ENCODE measurements around the gene RBMS3.
"Not testable (repeated sequence)": the region's sequence is repeated elsewhere in the genome, so short reads cannot be mapped to it uniquely, and the experiment has no call there.

RBMS3 gene

DNA sequence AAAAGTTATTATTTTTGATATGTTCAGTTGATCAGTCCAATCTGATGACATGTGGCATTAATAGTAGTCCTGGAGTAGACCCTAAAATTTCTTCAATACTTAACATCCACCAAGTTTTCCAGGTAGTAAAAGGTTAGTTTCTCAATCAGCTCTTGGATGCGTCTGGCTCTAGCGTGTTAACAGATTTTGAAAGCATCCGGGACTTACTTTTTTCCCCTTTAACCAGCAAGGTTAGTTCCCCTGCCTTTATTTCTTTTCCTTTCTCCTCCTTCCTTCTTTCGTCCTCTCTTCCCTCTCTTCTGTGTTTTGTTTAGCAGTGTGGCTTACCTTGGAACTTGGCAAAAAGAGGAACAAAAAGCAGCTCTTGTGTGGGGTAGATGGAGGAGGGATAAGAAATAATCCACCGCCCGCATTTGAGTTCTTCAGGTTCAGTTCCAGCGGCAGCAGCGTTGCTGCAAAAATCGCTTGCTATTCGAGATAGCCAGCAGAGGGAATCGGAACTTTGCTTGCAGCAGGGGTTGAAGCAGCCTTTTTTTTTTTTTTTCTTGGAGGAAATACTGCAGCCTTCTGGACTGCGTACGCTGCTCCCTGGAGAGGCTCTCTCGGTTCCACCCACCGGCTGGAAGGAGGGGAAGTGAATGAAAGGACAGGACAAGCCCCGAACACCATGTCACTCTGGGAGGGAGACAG, at the start of gene RBMS3:
RBMS3 (plus strand) TSS at position 668 of the 690 bp plus-strand sequence.
- DNase-seq = no peak

DNA sequence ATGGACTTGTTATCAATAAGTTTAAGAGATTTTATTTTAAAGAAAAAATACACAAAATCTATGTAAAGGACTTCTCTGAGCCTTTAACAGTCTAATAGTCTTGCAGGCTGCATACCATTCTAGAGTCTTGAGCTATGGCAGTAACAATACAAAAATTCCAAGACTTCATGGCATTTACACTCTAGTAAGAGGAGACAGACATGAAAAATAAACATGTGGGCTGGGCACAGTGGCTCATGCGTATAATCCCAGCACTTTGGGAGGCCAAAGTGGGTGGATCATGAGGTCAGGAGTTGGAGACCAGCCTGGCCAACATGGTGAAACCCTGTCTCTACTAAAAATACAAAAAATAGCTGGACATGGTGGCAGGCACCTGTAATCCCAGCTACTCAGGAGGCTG, 47.7 kb upstream of the RBMS3 start:
- DNase-seq = not testable (repeated sequence)

DNA sequence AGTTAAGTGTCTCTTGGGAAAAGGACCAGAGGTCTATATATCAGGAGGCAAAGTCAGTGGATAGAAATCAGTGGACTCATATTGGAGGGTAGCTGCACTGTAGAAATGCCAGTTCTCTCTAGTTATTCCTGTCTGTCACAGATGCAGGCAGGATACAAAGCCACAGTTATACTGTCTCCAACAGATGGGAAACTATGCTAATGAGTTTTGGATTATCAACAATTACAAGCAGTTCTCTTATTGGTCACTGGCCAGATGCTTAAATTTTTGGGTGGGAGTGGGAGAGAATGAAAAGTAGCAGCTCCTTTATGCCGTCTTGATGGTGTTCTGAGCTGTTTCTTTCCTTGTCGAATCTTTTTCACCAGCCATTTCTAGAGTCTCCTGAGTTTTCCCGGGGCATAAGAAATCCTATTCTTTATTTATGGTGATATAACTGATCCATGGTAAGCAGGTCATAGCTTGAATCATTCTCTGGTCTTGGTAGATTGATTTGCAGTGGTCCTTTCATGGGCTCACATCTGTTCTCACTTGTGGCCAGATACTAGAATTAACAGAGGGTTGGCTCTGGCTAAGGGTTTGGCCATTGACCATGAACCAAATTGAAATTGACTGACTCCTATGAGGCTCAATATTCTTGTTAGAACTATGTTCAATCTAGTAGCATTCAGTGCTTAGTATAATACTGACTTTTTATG, 44.6 kb upstream of the RBMS3 start:
- DNase-seq = no peak

DNA sequence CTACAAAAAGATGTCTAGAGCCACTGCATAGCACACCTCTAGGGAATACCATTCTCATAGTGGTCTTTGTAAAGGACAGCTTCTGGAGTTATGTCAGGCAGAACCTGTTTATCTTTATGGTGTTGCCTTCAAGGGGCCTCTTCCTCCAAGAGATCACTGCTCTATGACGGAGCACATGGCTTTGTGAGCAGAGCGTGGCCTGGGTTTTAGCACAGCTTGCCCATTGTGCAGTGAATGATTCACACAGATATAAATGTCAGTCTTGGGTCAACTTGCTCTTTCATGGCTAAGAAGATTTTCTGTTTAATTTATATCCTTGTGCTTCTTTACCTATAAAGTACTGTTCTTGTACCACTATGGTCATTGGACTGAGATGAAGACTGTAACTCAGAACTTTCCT, 41.5 kb upstream of the RBMS3 start:
- DNase-seq = no peak

DNA sequence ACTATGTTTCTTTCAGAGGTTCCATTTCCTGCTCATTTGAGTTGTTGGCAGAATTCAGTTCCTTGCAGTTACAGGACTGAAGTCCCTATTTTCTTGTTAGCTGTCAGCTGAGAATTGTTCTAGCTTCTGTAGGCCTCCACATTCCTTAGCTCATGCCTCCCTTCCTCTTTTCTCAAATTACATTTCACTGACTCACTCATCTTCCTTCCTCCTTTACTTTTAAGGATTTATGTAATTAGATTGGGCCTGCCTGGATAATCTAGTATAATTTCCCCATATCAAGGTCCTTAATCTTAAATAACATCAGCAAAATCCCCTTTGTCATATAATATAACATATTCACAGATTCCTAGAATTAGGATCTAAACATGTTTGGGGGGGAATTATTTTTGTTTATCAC, 40.6 kb upstream of the RBMS3 start:
- no peak for DNase-seq

DNA sequence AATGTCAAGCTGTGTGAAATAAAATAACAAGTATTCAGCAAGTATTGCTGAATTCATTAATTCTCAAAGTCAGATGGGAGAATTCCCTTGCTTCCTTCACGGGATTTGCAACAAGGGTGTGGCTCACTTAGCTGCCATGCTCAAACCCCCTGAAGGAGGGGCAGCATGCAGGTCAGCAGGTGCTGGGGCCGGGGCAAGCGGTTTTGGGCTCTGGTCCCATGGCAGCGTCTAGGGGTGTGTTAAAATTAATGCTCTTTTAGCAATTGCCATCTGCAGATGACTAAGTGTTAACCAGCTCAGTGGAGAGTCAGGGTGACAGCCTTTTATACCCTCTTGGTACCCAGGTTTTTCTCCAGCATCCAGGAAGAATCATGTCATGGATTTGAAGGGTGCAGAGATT, 40.0 kb upstream of the RBMS3 start:
- DNase-seq = no peak

DNA sequence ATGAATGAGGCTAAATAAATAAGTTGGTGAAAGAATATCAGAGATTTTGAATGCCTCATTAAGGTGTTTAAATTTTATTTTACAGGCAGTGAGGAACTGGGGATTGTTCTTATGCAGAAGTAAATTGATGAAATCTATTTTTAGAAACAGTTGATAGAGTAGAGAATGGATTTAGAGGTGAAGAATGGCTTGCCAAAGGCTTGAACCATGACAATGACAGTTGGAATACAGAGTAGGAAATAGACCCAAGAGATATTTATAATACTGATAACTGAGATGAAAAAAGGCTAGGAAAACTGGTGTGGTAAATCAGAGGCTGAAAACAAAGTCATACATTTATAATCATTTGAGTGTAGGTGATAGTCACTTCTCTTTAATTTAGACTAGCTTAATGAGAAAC, 39.0 kb upstream of the RBMS3 start:
- DNase-seq = no peak

DNA sequence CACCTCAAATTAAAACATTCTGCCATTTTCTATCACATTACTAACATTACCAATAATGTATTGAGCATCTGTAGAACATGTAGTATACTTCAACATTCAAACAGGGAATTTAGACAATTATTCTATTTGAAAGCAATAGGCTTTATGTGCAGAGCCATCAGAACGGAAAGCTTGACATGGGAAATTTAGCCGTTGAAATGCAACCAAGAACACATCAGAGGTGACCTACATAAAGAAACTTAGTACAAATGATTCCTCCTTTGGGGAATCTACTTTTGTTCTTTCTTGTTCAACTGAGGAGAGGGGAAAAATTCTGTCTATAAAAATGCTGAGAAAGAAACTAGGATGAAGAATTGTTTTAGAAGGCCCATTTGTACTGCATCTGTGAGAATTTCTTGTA, 38.6 kb upstream of the RBMS3 start:
- no peak for DNase-seq

DNA sequence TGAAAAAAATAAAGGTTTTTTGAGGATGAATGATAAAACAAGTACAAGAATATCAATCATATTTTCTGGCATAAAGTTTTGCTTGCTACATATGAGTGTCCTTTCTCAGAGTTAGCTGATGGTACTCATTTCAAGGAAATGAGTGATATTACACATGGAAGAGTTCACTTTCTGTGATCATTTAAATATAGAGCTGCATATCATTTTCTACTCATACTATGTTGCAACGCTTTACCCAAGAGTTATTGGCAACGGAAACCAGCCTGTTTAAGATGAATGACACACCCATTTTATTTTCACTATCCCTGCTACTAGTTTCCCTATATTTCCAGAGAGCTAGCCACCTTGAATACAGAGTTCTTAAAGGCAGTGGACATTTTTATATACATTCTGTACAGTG, 35.4 kb upstream of the RBMS3 start:
- no peak for DNase-seq

DNA sequence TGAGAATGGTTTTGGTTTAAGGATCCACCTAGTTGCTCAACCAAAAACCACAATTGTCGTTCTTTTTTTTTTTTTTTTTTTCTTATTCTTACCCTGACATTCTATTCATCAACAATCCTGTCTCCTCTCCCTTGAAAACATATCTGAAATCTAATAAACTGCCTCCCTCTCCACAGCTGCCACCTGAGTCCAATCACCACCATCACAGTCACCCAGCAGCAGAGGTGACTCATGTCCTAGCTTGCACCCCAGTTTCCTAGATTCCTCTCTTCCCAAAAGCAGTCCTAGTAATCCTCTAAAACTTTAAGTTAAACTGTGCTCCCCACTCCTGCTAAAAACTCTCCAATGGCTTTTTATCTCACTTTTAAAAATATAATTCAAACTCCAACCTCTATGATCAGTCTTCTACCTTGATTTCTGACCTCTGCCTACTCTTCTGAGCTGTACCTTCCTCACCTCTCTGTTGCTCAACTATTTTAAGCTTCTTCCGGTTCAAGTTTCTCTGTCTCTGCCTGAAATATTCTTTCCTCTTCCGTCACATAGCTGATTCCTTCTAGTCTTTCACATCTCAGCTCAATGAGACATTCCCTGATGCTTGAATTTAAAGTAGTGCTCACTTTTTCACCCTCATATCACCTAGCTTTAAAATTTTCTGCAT, 33.7 kb upstream of the RBMS3 start:
- DNase-seq = no peak

DNA sequence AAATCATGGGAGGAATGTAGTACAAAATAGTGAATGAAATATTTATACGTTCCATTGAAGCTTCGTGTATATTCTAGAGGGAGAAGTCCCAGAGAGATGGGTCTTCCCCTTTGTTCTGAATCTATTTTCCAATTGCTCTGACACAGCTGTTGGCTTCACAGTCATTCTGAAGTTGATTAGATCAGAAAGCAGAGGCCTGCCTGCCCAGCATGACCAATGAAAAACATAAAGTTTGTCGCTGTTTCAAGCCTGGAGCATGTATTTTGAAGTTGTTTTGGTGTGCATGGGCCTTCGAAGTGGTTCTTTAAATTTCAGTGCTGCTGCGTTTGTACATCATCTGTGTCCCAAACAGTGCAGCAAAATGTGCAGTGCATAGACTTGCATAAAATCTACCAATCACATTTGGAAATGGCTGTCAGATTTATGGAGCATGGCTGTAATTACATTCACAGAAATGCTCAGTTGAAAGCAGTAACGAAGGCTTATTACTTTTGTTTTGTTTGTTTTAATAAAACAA, 31.0 kb upstream of the RBMS3 start:
- no peak for DNase-seq

DNA sequence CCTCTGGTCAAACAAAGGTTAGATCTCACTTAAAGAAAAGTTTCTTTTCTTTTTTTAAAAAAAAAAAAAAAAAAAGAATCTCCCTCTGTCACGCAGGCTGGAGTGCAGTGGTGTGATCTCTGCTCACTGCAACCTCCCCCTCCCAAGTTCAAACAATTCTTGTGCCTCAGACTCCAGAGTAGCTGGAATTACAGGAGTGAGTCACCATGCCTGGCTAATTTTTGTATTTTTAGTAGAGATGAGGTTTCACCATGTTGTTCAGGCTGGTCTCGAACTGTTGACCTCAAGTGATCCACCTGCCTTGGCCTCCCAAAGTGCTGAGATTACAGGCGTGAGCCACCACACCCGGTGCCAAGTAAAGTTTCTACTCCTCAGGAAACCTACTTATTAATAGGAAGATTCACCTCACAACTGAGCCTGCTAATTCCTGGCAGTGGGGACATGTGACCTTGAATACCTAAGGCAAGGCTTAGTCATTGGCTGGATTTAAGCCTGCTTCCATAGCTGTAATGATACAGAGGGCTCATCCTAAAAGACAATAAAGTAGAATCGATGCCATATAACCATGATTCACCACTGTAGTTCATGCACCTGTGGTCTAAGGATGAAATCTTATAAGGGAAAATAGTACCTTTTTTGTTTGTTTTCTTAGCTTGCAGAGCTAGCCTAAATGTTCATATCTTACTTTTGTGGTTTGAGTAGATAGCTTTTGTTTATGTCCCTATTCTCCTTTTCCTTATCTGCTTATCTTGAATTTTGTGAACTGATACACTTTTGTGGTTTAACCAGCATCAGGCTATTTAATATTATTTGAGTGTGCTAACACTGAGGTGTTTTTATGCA, 24.8 kb upstream of the RBMS3 start:
- no peak for DNase-seq

DNA sequence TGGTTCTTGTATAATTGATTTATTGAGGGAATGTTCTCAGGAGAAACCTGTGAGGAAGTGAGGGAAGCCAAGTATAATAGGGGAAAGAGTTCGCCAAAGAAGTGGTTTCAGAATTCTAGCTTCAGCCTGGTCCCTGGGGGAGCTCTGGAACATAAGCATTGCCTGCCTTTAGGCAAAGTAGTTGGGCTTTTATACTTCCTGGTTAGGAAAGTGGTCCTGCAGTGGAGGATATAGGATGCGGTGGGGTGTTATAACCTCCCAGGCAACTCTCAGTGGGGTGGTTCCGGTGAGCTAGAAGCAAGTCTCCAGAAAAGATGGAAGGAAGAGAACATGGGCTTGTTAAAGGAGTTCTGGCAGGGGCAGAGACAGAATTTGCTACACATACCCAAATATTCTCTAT, 22.7 kb upstream of the RBMS3 start:
- DNase-seq = no peak

DNA sequence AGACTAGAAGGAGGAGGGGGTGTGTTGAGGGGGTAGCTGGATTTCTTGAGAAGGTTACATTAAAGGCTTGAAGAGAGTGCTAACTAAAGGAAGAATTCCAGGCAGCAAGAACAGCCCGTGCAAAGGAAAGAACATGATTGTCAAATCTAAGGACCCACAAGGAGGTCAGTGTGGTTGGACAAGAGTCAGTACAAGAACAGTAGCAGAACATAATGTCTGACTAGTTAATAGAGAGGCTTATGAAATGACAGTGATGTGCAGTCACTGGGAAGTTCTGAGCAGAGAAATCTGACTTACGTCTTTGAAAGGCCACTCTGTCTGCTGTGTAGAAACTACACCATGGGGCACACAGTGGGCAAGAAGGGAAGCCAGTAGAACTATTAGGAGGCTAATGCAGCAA, 19.8 kb upstream of the RBMS3 start:
- no peak for DNase-seq

DNA sequence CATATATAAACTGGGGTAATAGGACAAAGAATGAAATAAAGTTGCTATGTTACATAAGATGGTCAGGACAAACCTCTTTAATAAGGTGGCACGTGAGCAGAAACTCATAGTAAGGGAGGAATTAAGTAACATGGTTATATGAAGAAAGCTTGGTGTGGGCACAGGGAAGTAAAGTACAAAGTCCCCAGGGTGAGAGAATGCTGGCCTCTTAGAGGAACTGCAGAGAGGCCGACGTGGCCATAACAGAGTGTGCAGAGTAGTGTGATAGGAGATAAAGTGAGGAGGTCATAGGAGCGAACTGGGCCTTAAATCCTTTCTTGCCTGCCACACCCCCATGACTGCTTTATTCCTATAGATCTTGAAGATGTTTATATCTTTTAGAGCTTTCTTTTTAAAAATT, 17.4 kb upstream of the RBMS3 start:
- no peak for DNase-seq

DNA sequence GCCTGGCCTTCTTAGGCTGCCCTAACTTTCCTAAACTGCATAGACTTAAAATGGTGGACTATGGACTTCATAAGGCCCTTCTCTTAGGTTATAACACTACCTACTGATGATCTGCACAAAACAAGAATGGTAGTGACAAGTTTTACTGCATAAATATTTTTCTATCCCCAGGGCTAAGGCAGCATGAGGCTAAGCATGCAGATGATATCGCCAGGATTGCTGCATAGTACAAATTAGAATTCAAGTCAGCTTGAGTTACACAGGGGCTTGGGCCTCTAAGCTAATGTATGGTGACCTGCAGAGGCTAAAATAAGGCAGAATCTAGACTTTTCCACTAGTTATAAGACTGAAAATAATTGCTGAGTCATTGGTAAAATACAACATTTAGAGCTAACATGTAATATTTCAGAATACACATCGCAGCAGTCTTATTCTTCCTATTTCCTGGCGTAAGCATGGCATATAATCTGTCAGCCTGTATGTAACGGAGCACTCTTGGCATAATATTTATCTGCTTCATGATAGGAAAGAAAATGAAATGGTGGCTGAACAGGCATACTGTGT, 15.3 kb upstream of the RBMS3 start:
- DNase-seq = no peak

DNA sequence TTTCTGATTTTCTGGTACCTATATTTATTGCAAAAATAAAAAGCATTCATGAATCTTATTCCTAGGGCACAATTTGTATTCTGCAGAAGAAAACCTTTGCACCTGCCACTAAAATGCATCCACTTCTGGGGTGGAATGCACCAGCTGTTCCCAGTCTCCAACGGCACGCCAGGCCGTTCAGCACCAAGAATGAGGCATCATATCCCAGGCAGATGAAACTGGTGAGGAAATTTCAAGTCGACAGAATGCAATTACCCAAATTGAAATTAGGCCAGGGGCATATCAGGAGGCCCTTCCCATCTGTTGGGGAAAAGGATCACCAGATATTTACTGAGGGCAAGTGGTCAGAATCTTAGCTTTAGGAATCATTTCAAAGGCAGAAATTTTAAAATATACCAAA, 13.6 kb upstream of the RBMS3 start:
- no peak for DNase-seq

DNA sequence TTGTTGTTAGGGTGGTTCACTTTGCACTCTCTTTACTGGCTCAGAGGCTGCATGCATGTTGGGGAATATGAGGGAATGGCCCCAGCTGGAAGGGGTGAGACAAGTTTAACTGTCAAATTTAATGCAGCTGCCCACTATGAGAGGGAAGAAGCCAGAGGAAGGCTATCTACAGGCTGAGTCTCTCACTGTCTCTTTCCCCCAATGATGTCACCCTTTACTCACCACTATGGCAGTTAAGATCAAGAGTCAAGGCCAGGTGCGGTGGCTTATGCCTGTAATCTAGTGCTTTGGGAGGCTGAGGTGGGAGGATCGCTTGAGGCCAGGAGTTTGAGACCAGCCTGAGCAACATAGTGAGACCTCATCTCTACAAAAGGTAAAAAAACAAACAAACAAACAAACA, 12.2 kb upstream of the RBMS3 start:
- no peak for DNase-seq

DNA sequence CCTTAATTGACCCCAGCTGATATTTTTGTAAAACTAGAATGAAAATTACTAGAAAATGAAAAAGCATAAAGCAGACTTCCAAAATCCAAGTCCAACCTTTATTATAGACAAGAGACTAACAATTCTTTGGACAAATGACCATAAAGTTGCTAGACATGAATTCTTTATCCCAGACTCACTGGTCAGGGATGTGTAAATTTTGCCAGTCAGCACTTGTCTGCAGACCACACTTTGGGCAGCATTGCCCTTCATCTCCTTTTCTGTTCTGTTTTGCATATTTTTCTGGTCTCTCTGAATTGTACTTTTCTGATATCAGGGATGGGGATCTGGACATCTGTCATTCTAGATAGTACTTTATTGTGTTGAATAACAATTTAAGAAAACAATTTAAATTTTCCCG, 10.1 kb upstream of the RBMS3 start:
- DNase-seq = no peak

DNA sequence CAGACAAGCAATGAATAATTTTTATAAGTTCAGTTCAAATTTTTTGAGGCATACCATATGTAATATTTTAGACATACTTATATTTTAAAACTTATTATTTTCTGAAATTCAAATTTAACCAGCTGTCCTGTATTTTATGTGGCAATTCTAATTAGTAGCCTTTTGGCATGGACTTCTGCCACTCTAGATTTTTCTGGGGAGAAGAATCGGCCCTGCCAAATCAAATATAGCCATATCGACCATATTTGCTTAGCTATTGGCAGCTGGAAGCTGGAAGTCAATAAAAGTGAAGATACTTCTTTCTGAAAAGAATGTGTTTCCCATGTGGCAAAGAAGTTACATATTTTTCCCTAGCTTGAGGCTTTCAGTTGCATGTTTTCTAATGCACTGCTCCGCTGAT, 9.4 kb upstream of the RBMS3 start:
- DNase-seq = no peak

DNA sequence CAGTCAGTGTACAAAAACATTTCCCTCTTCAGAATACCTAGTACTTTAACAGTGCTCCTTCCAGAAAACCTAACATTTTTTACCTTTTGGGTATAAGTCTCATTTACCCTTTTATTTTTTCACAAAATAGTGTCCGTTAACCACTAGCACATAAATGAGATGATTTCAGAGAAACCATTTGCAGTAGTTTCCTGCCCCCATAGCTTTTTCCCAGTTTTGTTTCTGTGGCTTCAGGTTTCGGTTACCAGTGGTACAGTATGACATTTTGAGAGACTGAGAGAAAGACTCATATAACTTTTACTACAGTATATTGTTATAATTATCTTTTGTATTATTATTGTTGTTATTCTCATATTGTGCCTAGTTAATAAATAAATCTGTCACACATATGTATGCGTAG, 6.2 kb upstream of the RBMS3 start:
- no peak for DNase-seq

DNA sequence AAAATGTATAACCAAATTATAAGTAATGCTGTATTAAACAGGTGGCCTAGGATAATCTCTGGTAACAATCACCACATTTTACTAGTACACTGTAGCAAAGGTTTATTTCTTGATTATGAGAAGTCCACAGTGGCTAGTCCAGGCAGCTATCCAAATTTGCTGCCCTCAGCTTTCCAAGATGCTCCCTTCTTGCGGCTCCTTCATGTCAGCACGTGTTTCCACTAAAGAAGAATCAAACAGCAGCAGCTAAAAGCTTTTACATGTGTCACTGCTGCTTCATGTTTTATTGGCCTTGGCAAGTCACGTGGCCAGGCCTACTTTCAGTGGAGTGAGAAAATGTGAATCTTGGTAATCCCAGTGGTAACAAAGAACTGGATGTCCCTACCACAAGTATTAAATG, 5.6 kb upstream of the RBMS3 start:
- DNase-seq = no peak

DNA sequence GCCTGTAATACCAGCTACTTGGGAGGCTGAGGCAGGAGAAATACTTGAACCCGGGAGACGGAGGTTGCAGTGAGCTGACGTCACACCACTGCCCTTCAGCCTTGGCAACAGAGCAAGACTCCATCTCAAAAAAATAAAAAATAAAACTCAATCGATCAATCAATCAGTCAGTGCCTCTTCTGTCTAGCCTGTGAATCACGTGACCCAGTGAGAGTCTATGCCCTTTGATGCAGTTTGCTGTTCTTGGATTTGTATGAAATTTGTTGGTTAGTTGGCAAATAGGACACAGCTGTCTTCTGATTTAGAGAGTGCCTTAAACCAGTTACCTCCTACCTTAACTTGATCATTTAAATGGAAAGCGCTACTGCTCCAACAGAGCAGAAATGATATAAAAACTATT, 3.6 kb upstream of the RBMS3 start:
- no peak for DNase-seq
